GM12878 (cell line): ENCODE data around the gene POLD1. TPM values are rescaled to one million over a fixed set of nuclear protein-coding genes. Genes with fewer than 3 reads are reported as not detected.
A peak's percentile ranks its signal among the peaks of the same experiment; 100 is the strongest.

Experiments
- ASH2L ChIP-seq: fragments of 300-600, 200-600 bp; sonication (generic); IDR thresholded peaks from 2 replicates; pipeline ENCODE4 v1.6.1; 2017; ENCODE audit warnings: low read depth, mild to moderate bottlenecking, borderline replicate concordance
- ATF7 ChIP-seq: fragments of 450-650 bp; IDR thresholded peaks from 2 replicates; pipeline ENCODE4 v1.6.1; 2016; ENCODE audit warnings: low read depth, mild to moderate bottlenecking
- BCL11A ChIP-seq: IDR thresholded peaks from 2 replicates; pipeline ENCODE4 v1.6.1; 2011; ENCODE audit warnings: low read depth, low read length
- CBX5 ChIP-seq: sonication (generic); IDR thresholded peaks from 2 replicates; pipeline ENCODE4 v1.6.1; 2016; ENCODE audit warnings: low read depth, moderate library complexity, mild to moderate bottlenecking, inconsistent platforms
- CREM ChIP-seq: IDR thresholded peaks from 2 replicates; pipeline ENCODE4 v1.6.1; 2014; ENCODE audit warnings: antibody characterized with exemption, low read depth
- DPF2 ChIP-seq: fragments of 450-650 bp; IDR thresholded peaks from 2 replicates; pipeline ENCODE4 v1.6.1; 2017; ENCODE audit warnings: mild to moderate bottlenecking
- ESRRA ChIP-seq: IDR thresholded peaks from 2 replicates; pipeline ENCODE4 v1.6.1; 2012; ENCODE audit warnings: mild to moderate bottlenecking, low read length, improper control_type of control experiment
- FOS ChIP-seq: IDR thresholded peaks from 3 replicates; pipeline ENCODE4 v1.6.1; 2011; ENCODE audit warnings: borderline replicate concordance; ENCODE audit not compliant: insufficient read length; ENCODE audit errors: extremely low read depth
- GABPA ChIP-seq: IDR thresholded peaks from 2 replicates; pipeline ENCODE4 v1.6.1; 2014; ENCODE audit warnings: antibody characterized with exemption, low read depth, mild to moderate bottlenecking, inconsistent platforms
- HDAC2 ChIP-seq: fragments of 200-600 bp; sonication (generic); IDR thresholded peaks from 2 replicates; pipeline ENCODE4 v1.6.1; 2017
- HDGF ChIP-seq: fragments of 450-650 bp; IDR thresholded peaks from 2 replicates; pipeline ENCODE4 v1.6.1; 2016; ENCODE audit warnings: antibody characterized with exemption
- IRF4 ChIP-seq: IDR thresholded peaks from 2 replicates; pipeline ENCODE4 v1.6.1; 2011; ENCODE audit warnings: low read depth, low read length
- KDM1A ChIP-seq: fragments of 200-600 bp; sonication (generic); IDR thresholded peaks from 2 replicates; pipeline ENCODE4 v1.6.1; 2016; ENCODE audit warnings: borderline replicate concordance
- MXI1 ChIP-seq: fragments of 150-350 bp; IDR thresholded peaks from 2 replicates; pipeline ENCODE4 v1.6.1; 2011; ENCODE audit warnings: low read depth, mild to moderate bottlenecking, inconsistent platforms, low read length, improper control_type of control experiment
- MYB ChIP-seq: fragments of 150-350 bp; IDR thresholded peaks from 2 replicates; pipeline ENCODE4 v1.6.1; 2014; ENCODE audit warnings: mild to moderate bottlenecking, low read depth, low read length, borderline replicate concordance
- NFIC ChIP-seq: IDR thresholded peaks from 2 replicates; pipeline ENCODE4 v1.6.1; 2012; ENCODE audit warnings: low read depth, mild to moderate bottlenecking, inconsistent platforms, low read length, moderate library complexity
- NRF1 ChIP-seq: conservative IDR thresholded peaks from 2 replicates; pipeline ENCODE4 v1.6.1; 2011; ENCODE audit warnings: mild to moderate bottlenecking, low read depth, low read length, improper control_type of control experiment
- PML ChIP-seq: IDR thresholded peaks from 2 replicates; pipeline ENCODE4 v1.6.1; 2012; ENCODE audit warnings: low read length, inconsistent platforms
- POLR2A ChIP-seq: IDR thresholded peaks from 2 replicates; pipeline ENCODE4 v1.6.1; 2011; ENCODE audit warnings: low read depth, mild to moderate bottlenecking, low read length
- POLR2AphosphoS5 ChIP-seq: IDR thresholded peaks from 2 replicates; pipeline ENCODE4 v1.6.1; 2011; ENCODE audit warnings: mild to moderate bottlenecking, low read length, inconsistent platforms
- RAD21 ChIP-seq: IDR thresholded peaks from 2 replicates; pipeline ENCODE4 v1.6.1; 2011; ENCODE audit warnings: mild to moderate bottlenecking, low read depth, low read length, moderate library complexity; ENCODE audit not compliant: insufficient read depth
- RAD51 ChIP-seq: fragments of 450-650 bp; IDR thresholded peaks from 2 replicates; pipeline ENCODE4 v1.6.1; 2016; ENCODE audit warnings: moderate library complexity, mild to moderate bottlenecking, inconsistent platforms
- RBBP5 ChIP-seq: fragments of 200-600 bp; sonication (generic); conservative IDR thresholded peaks from 2 replicates; pipeline ENCODE4 v1.6.1; 2016
- SMAD5 ChIP-seq: IDR thresholded peaks from 2 replicates; pipeline ENCODE4 v1.6.1; 2016; ENCODE audit warnings: antibody characterized with exemption, low read depth
- SMC3 ChIP-seq: IDR thresholded peaks from 2 replicates; pipeline ENCODE4 v1.6.1; 2011; ENCODE audit warnings: low read length, improper control_type of control experiment, borderline replicate concordance
- SREBF1 ChIP-seq: IDR thresholded peaks from 2 replicates; pipeline ENCODE4 v1.6.1; 2012; ENCODE audit warnings: mild to moderate bottlenecking, low read length
- SRF ChIP-seq, 2 experiments: IDR thresholded peaks; 2 replicates each; pipeline ENCODE4 v1.6.1; 2011; ENCODE audit warnings: low read depth in 2 of 2, low read length in 2 of 2, mild to moderate bottlenecking in 1 of 2, moderate library complexity in 1 of 2
- TAF1 ChIP-seq: IDR thresholded peaks from 2 replicates; pipeline ENCODE4 v1.6.1; 2011; ENCODE audit warnings: mild to moderate bottlenecking, low read depth, low read length, borderline replicate concordance
- TARDBP ChIP-seq: IDR thresholded peaks from 2 replicates; pipeline ENCODE4 v1.6.1; 2016; ENCODE audit warnings: borderline replicate concordance
- USF2 ChIP-seq: IDR thresholded peaks from 2 replicates; pipeline ENCODE4 v1.6.1; 2011; ENCODE audit warnings: low read depth, low read length, improper control_type of control experiment, borderline replicate concordance
- WRNIP1 ChIP-seq: IDR thresholded peaks from 2 replicates; pipeline ENCODE4 v1.6.1; 2011; ENCODE audit warnings: low read depth, low read length, improper control_type of control experiment, borderline replicate concordance
- ZZZ3 ChIP-seq: IDR thresholded peaks from 2 replicates; pipeline ENCODE4 v1.6.1; 2011; ENCODE audit warnings: low read depth; ENCODE audit not compliant: control insufficient read depth, insufficient read length
- polyA plus RNA-seq, 11 experiments: library from polyadenylated mRNA; depleted of rRNA in 4 of 11; unstranded in 6 of 11; stranded (reverse) in 5 of 11; fragments of >200 nt; fragmentation: Nextera tagmentation in 4 of 11; fragmentation: Illumina TruSeq in 1 of 11; extraction: Ambion mirVana in 4 of 11; extraction: Trizol in 1 of 11; gene quantifications; 1 replicate in 1 of 11; 2 replicates in 10 of 11; pipeline versions ENCODE4 v1.2.1 to v1.2.3, GENCODE V29; 2011 to 2016; ENCODE audit warnings: inconsistent platforms in 2 of 11, missing spikeins in 2 of 11, low read depth in 1 of 11
- total RNA-seq, 4 experiments: library from RNA; depleted of rRNA in 3 of 4; stranded (reverse); fragments of >200 nt in 3 of 4; fragmentation: Illumina TruSeq in 1 of 4; extraction: Trizol in 1 of 4; gene quantifications; 2 replicates each; pipeline versions ENCODE4 v1.2.1 to v1.2.3, GENCODE V29; 2013 to 2021
- TF ChIP-seq, protein P1 (sequence below): fragments of 450-650 bp; IDR thresholded peaks from 2 replicates; pipeline ENCODE4 v1.6.1; 2017; ENCODE audit warnings: antibody characterized with exemption, mild to moderate bottlenecking, moderate library complexity

Gene POLD1
- total and polyA plus RNA-seq, 10 of the 15 experiments (the other 5 are each of a cell fraction or from before 2014, with no cell fraction given): 0.76 to 165 (median 63.4) TPM

DNA sequence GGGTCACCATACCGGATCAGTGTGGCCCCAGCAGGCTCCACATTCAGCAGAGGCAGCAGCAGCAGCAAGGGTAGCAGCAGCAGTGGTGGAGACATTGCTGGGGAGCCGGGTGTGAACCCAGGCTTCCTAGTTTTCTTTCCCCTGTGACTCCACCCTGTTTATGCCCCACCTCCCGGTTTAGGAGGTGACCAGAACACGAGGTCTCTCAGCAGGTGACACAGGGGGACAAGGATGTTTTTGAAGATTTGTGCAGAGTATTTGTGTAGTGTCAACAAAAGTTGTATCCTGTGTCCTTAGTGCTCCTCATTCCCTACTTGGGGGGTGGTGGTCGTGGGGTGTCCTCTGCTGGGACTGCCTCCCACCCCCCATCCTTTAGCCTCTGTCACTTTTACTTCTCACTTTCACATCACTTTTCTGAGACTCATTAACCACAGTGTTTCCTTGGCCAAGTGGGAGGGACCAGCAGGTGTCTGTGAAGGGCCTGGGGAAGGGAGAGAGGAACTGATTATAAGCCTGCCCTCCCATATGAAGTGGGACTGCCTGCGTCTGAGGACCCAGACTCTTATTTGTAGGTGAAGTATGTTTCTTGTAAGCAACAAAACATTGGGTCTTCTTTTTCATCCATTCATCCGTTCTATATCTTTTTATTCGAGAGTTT, 39.4 kb upstream of the POLD1 start (continued):
- TF ChIP-seq USF2: no peak; the same call in 1 of the 2 replicates
- TF ChIP-seq NRF1: no peak
- TF ChIP-seq IRF4: peak; percentile 92
- peak; percentile 74; the same call in 1 of the 2 replicates for TF ChIP-seq CBX5
- no peak for TF ChIP-seq SMC3
- peak; percentile 87 for TF ChIP-seq ATF7
- peak; percentile 87 for TF ChIP-seq CREM
- no peak for TF ChIP-seq RBBP5
- peak; percentile 85 for TF ChIP-seq PML
- TF ChIP-seq POLR2A: peak; percentile 96
- TF ChIP-seq, protein P1, sequence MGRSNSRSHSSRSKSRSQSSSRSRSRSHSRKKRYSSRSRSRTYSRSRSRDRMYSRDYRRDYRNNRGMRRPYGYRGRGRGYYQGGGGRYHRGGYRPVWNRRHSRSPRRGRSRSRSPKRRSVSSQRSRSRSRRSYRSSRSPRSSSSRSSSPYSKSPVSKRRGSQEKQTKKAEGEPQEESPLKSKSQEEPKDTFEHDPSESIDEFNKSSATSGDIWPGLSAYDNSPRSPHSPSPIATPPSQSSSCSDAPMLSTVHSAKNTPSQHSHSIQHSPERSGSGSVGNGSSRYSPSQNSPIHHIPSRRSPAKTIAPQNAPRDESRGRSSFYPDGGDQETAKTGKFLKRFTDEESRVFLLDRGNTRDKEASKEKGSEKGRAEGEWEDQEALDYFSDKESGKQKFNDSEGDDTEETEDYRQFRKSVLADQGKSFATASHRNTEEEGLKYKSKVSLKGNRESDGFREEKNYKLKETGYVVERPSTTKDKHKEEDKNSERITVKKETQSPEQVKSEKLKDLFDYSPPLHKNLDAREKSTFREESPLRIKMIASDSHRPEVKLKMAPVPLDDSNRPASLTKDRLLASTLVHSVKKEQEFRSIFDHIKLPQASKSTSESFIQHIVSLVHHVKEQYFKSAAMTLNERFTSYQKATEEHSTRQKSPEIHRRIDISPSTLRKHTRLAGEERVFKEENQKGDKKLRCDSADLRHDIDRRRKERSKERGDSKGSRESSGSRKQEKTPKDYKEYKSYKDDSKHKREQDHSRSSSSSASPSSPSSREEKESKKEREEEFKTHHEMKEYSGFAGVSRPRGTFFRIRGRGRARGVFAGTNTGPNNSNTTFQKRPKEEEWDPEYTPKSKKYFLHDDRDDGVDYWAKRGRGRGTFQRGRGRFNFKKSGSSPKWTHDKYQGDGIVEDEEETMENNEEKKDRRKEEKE: no peak
- no peak for TF ChIP-seq HDAC2
- peak; percentile 81; the same call in 1 of the 2 replicates for TF ChIP-seq NFIC
- TF ChIP-seq MXI1: no peak
- TF ChIP-seq TAF1: peak; percentile 86
- TF ChIP-seq MYB: no peak
- peak; percentile 97 for TF ChIP-seq POLR2AphosphoS5
- no peak for TF ChIP-seq ZZZ3
- no peak for TF ChIP-seq ESRRA
- TF ChIP-seq DPF2: peak; percentile 99
- no peak for TF ChIP-seq FOS
- peak; percentile 84 for TF ChIP-seq RAD51
- peak; percentile 18; the same call in 1 of the 2 replicates for TF ChIP-seq TARDBP
- TF ChIP-seq KDM1A: no peak
- peak; percentile 84 for TF ChIP-seq BCL11A
- peak; percentile 24; the same call in 1 of the 2 replicates for TF ChIP-seq HDGF
- peak; percentile 87 for TF ChIP-seq SMAD5
- TF ChIP-seq GABPA: no peak
- TF ChIP-seq WRNIP1: no peak
- no peak for TF ChIP-seq RAD21
- no peak for TF ChIP-seq ASH2L
- TF ChIP-seq SREBF1: no peak
- no peak for TF ChIP-seq SRF (IDR thresholded peaks at IDR 0.05; ENCODE audit: low read depth in 2 of 2, low read length in 2 of 2)
